DND-41 (cell line): ENCODE data around the gene KLRC1.
A peak's percentile ranks its signal among the peaks of the same experiment; 100 is the strongest.

Experiments
- ATAC-seq: fragments of 200-7000 bp; cut with Tn5 transposase; 3 replicates; pipeline ENCODE4 v1.9.1; 2021; ENCODE audit warnings: low read depth; ENCODE audit not compliant: insufficient read depth
- DNase-seq: peaks from one replicate; pipeline ENCODE4 v3.0.0-alpha.2; 2020
- H2AFZ ChIP-seq: 2 replicates; pipeline ENCODE4 v1.6.0; 2012; ENCODE audit warnings: low read depth, low read length
- H3K27ac ChIP-seq: 2 replicates; pipeline ENCODE4 v1.5.1; 2012; ENCODE audit warnings: low read length, inconsistent platforms
- H3K27me3 ChIP-seq: fragments of 200-600 bp; sonication (generic); 2 replicates; pipeline ENCODE4 v1.6.0; 2012; ENCODE audit warnings: low read length, mild to moderate bottlenecking, inconsistent platforms; ENCODE audit not compliant: insufficient read depth, poor library complexity
- H3K36me3 ChIP-seq: 2 replicates; pipeline ENCODE4 v1.5.1; 2012; ENCODE audit warnings: low read length, inconsistent platforms; ENCODE audit not compliant: insufficient read depth
- H3K4me1 ChIP-seq: 2 replicates; pipeline ENCODE4 v1.5.1; 2012; ENCODE audit warnings: mild to moderate bottlenecking, low read length; ENCODE audit not compliant: insufficient read depth
- H3K4me2 ChIP-seq: 2 replicates; pipeline ENCODE4 v1.6.0; 2012; ENCODE audit warnings: mild to moderate bottlenecking, moderate library complexity, low read length, inconsistent platforms; ENCODE audit not compliant: insufficient read depth
- H3K4me3 ChIP-seq, 2 experiments: fragments of 200-600 bp in 1 of 2; shearing (Covaris generic) in 1 of 2; 2 replicates each; pipeline ENCODE4 v1.5.1; 2012 to 2016; ENCODE audit warnings: inconsistent platforms in 2 of 2, low read length in 2 of 2, mild to moderate bottlenecking in 2 of 2, low read depth in 1 of 2, moderate library complexity in 1 of 2
- H3K79me2 ChIP-seq: 2 replicates; pipeline ENCODE4 v1.6.0; 2012; ENCODE audit warnings: low read length, inconsistent platforms; ENCODE audit not compliant: insufficient read depth
- H3K9ac ChIP-seq: 2 replicates; pipeline ENCODE4 v1.6.0; 2012; ENCODE audit warnings: low read depth, mild to moderate bottlenecking, inconsistent platforms, low read length, moderate library complexity
- H3K9me3 ChIP-seq: 2 replicates; pipeline ENCODE4 v1.5.1; 2012; ENCODE audit warnings: low read length, moderate library complexity, mild to moderate bottlenecking, inconsistent platforms; ENCODE audit not compliant: insufficient read depth, severe bottlenecking
- H4K20me1 ChIP-seq: 2 replicates; pipeline ENCODE4 v1.6.0; 2012; ENCODE audit warnings: low read length; ENCODE audit not compliant: insufficient read depth
- EZH2 ChIP-seq: IDR thresholded peaks from 3 replicates; pipeline ENCODE4 v1.6.1; 2012; ENCODE audit warnings: borderline replicate concordance, low read depth, mild to moderate bottlenecking, moderate library complexity, low read length, inconsistent platforms; ENCODE audit not compliant: severe bottlenecking
- TF ChIP-seq, protein P1 (sequence below): IDR thresholded peaks from 2 replicates; pipeline ENCODE4 v1.5.1; 2012; ENCODE audit warnings: borderline replicate concordance, low read length, moderate library complexity, mild to moderate bottlenecking; ENCODE audit not compliant: poor library complexity, severe bottlenecking; ENCODE audit errors: extremely low read depth

Gene KLRC1

DNA sequence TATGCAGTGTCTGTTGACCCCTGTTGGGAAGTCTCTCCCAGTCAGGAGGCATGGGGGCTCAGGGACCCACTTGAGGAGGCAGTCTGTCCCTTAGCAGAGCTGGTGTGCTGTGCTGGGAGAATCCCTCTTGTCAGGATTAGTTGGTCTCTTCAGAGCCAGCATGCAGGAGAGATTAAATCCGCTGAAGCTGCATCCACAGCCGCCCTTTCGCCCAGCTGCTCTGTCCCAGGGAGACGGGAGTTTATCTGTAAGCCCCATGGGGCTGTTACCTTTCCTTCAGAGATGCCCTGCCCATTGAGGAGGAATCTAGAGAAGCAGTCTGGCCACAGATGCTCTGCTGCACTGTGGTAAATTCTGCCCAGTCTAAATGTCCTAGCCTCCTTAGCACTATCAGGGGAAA, 13.1 kb upstream of the KLRC1 start:
- no peak overlapping the region for H2AFZ ChIP-seq

DNA sequence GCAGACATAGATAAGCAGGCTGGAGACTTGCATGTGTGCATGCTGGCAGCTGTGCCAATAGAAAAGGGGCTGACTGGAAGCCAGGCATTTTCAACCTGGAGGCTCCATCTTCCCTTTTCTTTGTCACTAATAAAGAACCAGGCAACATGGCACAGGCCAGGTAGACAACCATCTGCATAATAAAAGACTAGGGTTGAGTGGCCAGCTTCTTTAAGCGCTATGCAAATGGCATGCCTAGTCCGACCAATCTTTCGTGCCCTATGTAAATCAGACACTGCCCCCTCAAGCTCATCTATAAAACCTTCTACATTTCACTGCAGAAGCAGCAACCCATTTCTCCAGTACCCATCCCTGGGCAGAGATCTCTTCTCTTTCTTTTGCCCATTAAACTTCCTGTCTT, 4.6 kb upstream of the KLRC1 start:
- H3K27ac ChIP-seq, result no peak overlapping the region

More for the DNA sequence above, 13.1 kb upstream of the KLRC1 start:
- Histone ChIP-seq H3K9ac (no peak overlapping the region), H3K9me3 (no peaks in the 10 kb centered on the region), H3K4me2 (no peak overlapping the region), H3K79me2 (no peaks in the 10 kb centered on the region), H3K4me3 (no peak overlapping the region), H3K27me3 (no peaks in the 10 kb centered on the region), H4K20me1 (no peaks in the 10 kb centered on the region), H3K4me1 (no peaks in the 10 kb centered on the region), H3K27ac (no peak overlapping the region), H3K36me3 (no peaks in the 10 kb centered on the region)
- DNase-seq (no peak), ATAC-seq (no peak)
- TF ChIP-seq, protein P1, sequence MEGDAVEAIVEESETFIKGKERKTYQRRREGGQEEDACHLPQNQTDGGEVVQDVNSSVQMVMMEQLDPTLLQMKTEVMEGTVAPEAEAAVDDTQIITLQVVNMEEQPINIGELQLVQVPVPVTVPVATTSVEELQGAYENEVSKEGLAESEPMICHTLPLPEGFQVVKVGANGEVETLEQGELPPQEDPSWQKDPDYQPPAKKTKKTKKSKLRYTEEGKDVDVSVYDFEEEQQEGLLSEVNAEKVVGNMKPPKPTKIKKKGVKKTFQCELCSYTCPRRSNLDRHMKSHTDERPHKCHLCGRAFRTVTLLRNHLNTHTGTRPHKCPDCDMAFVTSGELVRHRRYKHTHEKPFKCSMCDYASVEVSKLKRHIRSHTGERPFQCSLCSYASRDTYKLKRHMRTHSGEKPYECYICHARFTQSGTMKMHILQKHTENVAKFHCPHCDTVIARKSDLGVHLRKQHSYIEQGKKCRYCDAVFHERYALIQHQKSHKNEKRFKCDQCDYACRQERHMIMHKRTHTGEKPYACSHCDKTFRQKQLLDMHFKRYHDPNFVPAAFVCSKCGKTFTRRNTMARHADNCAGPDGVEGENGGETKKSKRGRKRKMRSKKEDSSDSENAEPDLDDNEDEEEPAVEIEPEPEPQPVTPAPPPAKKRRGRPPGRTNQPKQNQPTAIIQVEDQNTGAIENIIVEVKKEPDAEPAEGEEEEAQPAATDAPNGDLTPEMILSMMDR, result no peak
- TF ChIP-seq EZH2, result no peak

GRCh38 chr12:10456856-10457255, 3.7 kb upstream of the KLRC1 start:
- peaks cover 10% of the 10 kb centered on the region for H3K9me3 ChIP-seq
- H3K27ac ChIP-seq, result no peak overlapping the region
- no peak for DNase-seq
- no peaks in the 10 kb centered on the region for H4K20me1 ChIP-seq
- no peaks in the 10 kb centered on the region for H3K79me2 ChIP-seq
- no peak overlapping the region for H2AFZ ChIP-seq
- no peak overlapping the region for H3K9ac ChIP-seq
- no peaks in the 10 kb centered on the region for H3K36me3 ChIP-seq
- no peaks in the 10 kb centered on the region for H3K4me1 ChIP-seq
- ATAC-seq, result no peak
- H3K4me3 ChIP-seq, result no peak overlapping the region
- TF ChIP-seq, protein P1, result no peak
- no peak for TF ChIP-seq EZH2
- no peak overlapping the region for H3K4me2 ChIP-seq
- no peaks in the 10 kb centered on the region for H3K27me3 ChIP-seq

More for the DNA sequence above, 4.6 kb upstream of the KLRC1 start:
- H3K4me1 ChIP-seq, result no peaks in the 10 kb centered on the region
- no peak overlapping the region for H3K9ac ChIP-seq
- ATAC-seq (peak; percentile 29; the same call in 1 of the 3 replicates), DNase-seq (no peak)
- no peaks in the 10 kb centered on the region for H3K36me3 ChIP-seq
- no peak overlapping the region for H3K4me3 ChIP-seq
- no peak overlapping the region for H3K4me2 ChIP-seq
- peaks cover 10% of the 10 kb centered on the region for H3K9me3 ChIP-seq
- H3K79me2 ChIP-seq, result no peaks in the 10 kb centered on the region
- no peak overlapping the region for H2AFZ ChIP-seq
- no peaks in the 10 kb centered on the region for H4K20me1 ChIP-seq
- no peak for TF ChIP-seq EZH2
- TF ChIP-seq, protein P1, result no peak
- no peaks in the 10 kb centered on the region for H3K27me3 ChIP-seq

DNA sequence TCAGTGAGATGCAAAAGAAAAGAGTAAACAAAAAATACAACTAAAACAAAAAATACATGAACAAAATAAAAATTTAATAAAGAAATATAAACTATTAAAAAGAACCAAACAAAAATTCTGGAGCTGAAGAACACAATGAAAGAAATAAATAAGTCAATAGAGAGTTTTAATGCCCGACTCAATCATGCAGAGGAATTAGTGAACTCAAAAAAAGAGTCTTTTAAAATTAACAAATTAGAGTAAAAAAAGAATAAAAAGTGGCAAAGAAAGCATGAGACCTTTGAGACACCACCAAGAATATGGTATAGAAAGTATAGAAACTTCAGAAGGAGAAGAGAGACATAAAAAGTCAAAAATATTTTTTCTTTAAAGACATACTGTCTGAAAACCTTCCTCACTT, 2.6 kb upstream of the KLRC1 start:
- peaks cover 10% of the 10 kb centered on the region for H3K9me3 ChIP-seq
- ATAC-seq (no peak), DNase-seq (no peak)
- no peak overlapping the region for H3K4me3 ChIP-seq
- TF ChIP-seq, protein P1, result no peak
- TF ChIP-seq EZH2, result no peak
- no peak overlapping the region for H3K4me2 ChIP-seq
- H3K79me2 ChIP-seq, result no peaks in the 10 kb centered on the region
- H3K4me1 ChIP-seq, result no peaks in the 10 kb centered on the region
- no peak overlapping the region for H2AFZ ChIP-seq
- no peaks in the 10 kb centered on the region for H3K27me3 ChIP-seq
- H3K36me3 ChIP-seq, result no peaks in the 10 kb centered on the region
- H3K27ac ChIP-seq, result no peak overlapping the region
- no peak overlapping the region for H3K9ac ChIP-seq
- no peaks in the 10 kb centered on the region for H4K20me1 ChIP-seq
